Stimulated activated naive CD4-positive, alpha-beta T cell treated with Interleukin-2 at 50 U/mL for 16 hours (primary cell): ENCODE data around the gene COQ4.
"Not testable (repeated sequence)": the region's sequence is repeated elsewhere in the genome, so short reads cannot be mapped to it uniquely, and the experiment has no call there.

Experiments used
- DNase-seq: peaks from one replicate; lab custom pipeline; 2025; lab: John Stamatoyannopoulos, UW

The COQ4 gene

DNA sequence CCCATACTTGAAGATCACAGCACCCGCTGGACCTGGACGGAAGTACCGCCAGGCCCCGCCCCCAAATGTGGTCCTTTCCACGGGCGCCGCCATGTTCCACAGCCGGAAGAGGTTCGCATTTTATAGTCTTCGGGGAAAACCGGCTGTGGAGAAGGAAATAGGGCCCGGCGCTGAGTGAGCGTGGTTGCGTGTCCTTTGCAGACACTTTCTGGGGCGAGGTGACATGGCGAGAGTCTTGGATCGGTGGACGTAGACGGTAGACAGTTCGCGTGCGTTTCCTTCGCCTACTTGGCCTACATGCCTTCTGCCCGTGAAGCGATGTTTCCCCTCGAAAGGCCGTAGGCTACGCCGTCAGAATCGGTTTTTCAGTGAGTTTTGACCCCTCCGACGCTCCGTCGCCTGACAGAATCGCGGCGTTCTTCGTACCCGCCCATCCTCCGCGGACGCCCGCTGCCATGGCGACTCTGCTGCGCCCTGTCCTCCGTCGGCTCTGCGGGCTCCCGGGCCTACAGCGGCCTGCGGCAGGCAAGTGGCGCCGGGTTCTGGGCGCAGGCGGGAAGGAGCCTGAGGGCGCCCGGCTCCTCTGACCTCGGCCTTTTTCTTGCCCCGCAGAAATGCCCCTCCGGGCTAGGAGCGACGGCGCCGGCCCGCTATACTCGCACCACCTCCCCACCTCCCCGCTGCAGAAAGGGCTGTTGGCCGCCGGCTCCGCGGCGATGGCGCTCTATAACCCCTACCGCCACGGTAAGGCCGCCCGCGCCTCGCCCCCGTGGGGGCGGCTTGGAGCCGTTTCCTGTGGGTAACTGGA lies at the start of gene COQ4, which contains the start of gene TRUB2:
COQ4 (plus strand) TSS at position 436 of the 808 bp plus-strand sequence; CDS start at position 456, 20 bp downstream.
TRUB2 (minus strand) TSS at position 44 of the 808 bp plus-strand sequence; CDS start at position 5, 39 bp downstream.
- peak; percentile 93 for DNase-seq

DNA sequence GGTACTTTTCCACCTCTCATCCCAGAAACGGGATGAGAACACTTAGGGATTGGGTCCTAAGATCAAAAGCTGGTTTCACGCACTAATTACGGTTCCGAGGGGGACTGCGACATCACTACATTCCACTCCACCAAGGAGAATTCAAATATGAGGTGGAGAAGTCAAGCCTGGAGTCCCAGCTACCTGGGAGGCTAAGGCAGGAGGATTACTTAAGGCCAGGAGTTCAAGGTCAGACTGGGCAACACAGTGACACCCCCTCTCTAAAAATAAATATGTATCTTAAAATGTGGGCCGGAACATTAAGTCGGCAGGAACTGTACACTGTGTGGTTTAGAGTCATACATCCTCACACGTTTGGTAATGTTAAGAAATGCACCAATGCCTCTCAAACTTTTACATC lies 48.4 kb upstream of the COQ4 start:
- no peak for DNase-seq

DNA sequence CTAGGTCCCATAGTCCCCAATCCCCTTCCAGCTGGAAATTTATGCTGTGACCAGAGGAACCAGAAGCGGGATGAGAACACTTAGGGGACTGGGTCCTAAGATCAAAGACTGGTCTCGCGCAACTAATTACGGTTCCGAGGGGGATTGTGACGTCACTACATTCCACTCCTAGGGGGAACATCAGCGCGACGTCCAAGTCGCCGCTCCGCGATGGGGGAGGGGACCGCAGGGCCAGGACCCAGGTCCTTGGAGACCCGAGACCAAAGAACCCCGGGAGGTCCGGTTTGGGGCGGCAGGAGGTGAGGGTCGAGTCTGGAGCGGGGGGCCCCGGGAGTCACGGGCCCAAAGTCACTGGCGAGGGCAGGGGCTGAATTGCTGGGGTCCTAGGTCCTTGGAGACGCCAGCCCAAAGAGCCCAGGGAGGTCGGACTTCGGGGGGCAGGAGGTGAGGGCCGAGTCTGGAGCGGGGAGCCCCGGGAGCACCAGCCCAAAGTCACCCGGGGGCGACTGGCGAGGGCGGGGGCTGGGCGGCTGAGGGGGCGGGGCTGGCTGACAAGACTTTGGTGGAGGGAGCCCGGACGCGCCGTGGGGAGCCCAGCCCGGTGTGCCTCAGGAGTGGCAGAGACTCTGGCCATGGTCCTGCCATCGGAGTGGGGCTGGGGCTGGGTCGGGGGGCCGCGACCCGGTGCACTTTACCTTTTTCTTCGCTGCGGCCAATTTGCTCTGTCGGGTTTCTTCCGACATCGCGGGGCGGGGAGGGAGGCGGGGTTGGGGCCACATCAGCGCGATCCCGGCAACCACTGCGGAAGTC lies 47.2 kb upstream of the COQ4 start, which contains the start of gene GOLGA2:
GOLGA2 (minus strand) TSS at position 810 of the 810 bp plus-strand sequence; CDS start at position 779, 31 bp downstream.
- peak; percentile 88 for DNase-seq

DNA sequence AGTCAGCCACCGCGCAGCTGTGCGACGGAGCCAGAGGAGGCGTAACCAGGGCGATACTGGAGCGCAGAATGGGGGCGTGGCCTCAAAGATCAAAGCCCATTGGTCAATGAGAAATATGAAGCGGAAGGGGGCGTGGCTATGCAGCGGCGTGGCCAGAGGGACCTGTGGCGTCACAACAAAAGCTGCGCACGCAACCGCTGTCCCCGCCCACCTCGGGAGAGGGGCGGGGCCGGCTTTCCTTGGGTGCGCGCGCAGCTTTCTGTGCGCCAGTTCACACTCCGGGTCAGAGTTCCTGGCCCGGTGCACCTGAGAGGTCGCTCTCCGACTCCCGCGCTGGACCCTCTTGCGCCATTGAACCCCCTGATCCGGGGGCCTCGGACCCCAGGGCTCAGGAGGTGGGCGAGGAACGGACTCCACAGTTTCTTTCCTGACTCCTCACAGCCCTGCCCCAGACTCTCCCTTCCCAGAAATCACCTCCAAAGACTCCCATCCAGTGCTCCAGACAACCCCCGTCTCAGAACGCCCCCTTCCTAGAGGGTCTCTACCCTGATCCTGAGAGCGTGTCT lies 46.5 kb upstream of the COQ4 start, which contains the start of gene SWI5:
SWI5 (plus strand) TSS at position 269 of the 566 bp plus-strand sequence.
- DNase-seq = peak; percentile 100

DNA sequence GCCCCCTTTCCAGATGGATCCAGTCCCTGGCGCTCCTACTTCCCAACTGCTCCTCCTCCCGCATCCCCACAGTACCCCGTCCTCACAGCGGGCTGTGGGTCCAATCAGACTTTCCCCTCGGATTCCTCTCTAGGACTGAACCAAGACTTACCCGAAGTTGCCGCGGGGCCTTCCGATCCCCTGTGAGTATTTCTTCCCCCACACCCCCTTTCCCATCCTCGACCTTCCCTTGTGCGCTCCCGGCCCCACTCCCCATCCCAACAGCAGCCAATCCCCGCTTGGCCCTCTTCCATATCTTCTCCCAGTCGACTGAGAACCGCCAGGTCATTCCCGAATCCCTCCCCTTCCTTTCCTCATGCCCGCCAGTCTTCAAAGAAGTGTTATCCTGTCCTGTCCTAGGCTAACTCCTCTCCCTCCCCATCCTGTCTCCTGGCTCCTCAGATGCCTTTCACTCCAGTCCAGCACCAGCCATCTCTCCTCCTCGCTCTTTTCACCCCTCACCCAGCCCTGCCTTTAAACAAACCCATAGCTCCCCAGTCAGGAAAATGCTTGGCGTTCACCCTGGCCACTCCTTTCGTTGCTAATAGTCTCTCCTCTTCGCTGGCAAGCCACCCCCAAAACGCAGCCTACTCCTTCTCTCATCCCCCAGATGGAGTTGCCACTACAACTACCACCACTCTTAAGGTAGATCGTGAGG lies 45.9 kb upstream of the COQ4 start:
- no peak for DNase-seq

DNA sequence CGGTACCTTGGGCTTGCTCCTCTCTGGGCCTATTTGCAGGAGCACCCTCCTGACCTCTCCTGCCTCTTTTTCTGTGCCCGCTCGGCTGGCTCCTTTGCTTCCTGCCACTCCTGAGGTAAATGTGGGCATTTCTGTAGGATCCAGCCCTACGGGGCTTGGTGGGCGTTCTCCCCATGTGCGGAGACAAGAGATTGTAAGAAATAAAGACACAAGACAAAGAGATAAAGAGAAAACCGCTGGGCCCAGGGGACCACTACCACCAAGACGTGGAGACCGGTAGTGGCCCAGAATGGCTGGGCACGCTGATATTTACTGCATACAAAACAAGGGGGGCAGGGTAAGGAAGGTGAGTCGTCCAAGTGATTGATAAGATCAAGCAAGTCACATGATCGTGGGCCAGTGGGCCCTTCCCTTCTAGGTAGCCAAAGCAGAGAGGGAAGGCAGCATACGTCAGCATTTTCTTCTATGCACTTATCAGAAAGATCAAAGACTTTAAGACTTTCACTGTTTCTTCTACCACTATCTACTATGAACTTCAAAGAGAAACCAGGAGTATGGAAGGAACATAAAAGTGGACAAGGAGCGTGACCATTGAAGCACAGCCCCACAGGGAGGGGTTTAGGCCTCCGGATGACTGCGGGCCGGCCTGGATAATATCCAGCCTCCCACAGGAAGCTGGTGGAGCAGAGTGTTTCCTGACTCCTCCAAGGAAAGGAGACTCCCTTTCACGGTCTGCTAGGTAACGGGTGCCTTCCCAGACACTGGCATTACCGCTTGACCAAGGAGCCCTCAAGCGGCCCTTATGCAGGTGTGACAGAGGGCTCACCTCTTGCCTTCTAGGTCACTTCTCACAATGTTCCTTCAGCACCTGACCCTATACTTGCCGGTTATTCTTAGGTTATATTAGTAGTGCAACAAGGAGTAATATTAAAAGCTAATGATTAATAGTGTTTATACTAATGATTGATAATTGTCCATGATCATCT lies 43.3 kb upstream of the COQ4 start:
- DNase-seq = not testable (repeated sequence)

DNA sequence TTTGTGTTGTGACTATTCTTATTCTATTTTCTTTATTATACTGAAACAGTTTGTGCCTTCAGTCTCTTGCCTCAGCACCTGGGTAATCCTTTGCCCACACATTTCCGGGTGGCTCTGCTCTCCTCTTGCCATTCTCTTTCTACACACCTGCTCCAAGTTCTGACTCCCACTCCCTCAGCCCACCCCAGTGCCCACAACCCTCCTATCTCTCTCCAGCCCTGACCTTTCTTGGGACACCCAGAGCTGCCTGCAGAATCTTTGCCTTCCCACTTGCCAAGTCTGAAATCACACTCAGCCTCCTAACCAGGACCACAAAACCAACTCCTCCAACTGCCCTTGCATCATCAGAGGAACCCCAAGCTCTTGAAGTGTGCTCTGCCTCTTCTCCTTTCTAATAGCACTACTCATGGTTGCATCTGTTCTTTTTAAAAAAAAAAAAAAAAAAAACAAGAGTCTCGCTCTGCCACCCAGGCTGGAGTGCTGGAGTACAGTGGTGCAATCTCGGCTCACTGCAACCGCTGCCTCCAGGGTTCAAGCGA lies 42.5 kb upstream of the COQ4 start:
- DNase-seq = no peak

DNA sequence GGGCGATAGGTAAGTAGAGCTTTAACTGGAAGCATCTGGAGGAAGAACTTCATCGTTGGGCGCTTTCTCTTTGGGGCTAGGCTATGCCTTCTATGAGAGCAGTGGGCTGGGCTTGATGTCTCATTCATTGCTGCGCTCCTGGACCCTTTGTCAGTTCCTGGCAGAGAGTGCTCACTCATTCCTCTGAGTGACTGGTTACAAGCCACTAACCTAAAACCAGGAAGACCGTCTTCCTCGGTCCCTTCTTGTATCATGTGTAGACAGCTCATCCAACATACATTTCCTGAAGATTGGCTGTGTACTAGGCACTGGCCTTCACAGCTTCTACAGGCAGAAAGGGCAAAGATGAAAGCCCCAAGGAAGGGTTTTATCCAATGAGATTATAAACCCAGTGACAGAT lies 40.1 kb upstream of the COQ4 start:
- no peak for DNase-seq

DNA sequence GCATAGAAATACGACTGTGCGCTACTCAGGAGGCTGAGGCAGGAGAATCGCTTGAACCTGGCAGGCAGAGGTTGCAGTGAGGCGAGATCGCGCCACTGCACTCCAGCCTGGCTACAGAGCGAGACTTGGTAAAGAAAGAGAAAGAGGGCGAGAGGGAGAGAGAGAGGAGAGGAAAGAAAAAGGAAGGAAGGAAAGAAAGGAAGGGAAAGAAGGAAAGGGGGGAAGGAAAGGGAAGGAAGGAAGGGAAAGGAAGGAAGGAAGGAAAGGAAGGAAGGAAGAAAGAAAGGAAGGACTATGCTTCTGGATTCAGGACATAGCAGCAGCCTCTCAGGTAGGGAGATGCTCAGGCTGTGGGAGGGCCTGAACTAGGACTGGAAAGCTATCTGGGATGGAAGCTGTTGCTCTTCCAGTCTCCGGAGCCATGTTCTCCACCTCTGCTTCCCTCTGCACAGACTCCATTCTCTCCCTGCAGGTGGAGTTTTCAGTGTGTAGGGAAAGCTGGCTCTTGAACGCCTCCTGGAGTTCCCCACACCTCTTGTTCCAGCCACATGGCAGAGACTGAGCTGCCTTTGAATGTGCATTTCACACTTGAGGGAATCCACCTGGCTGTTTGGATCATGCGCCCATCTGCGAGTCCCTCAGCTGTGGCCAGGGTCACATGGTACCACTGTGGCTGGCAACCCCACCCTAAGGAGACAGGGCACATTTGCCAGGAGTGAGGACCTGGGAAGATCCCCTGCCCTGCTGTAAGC lies 37.4 kb upstream of the COQ4 start:
- DNase-seq = no peak

DNA sequence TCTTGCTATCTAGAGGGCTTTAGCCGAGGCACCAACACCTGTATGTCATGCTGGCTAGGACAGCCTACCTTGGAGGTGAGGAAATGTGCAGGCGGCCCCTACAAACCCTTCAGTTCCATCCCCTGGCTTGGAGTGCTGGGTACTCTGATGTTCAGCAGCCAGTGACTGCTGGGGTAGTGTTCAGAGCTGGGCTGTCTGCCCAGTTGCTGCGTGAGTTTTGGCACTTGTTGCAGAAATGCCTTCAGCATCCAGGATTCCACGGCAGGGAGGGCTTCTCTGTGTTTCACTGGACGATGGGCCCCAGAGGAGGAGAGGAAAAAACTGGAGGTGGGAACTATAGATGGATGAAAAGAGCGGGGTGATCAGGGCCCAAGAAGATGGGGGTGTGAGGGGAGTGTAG lies 36.2 kb upstream of the COQ4 start:
- no peak for DNase-seq

DNA sequence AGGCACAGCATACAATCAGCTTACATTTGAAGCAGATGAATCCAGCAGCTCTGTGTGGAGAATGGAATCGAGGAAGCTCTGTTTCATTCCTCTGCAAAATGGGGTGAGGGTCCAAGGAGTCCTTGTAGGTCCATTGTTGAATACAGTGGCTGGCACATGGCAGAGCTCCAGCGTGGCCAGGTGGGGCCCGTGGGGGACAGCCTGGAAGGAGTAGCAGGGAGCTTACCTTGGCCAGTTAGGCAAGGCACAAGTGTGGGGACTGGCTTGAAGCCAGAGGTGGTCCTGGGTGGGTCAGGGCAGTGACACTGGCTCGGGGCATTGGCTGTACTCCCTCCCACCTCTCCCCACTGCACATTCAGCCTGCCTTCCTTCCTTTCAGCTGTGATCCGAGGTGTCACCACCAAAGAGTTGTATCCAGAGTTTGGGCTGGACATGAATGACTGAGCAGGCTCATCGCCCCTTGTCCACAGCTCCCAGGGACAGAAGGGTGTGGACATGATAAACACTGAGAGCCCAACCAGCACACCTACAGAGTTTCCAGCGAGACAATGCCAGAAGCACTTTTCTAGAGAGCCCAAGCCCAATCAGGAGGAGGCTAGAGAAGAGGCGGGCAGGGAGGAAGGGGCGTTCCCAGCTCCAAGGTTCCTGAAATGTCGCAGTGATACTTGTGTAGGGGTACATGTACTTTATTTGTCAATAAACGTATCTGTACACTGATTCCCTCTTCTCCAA lies 34.2 kb upstream of the COQ4 start:
- no peak for DNase-seq

DNA sequence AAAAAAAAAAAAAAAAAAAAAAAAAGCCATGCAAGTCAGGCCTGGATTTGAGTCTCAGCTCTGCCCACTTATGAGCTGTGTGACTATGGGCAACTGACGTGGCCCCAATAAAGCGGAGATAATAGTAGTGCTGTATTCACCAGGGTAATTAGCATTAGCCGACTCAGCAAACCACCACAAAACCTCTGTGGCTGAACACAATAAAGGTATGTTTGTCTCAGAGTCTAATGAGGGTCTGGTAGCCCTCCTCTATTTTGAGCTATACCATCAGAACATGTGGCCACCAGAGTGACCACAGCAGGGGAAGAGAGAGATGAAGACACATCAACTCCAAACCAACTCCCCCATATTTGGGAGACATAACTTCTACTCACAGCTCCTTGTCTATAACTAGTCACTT lies 30.6 kb upstream of the COQ4 start:
- no peak for DNase-seq

DNA sequence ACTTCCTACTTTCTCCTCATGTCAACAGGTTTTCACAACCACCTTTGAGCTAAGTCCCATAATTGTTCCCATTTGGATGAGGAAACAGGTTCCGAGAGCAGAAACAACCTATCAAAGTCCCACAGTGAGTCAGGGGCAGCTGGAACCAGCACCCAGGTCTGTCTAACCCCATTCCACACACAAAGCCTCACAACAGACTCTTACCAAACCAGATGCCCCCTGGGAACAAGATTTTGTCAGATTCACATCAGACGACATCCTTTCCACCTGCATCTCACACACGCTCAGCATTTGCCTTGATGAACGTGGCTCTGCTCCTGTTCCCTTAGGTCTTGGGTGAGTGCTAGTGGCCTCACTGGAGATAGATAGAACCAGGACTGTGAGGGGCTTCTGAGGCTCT lies 29.5 kb upstream of the COQ4 start:
- no peak for DNase-seq

DNA sequence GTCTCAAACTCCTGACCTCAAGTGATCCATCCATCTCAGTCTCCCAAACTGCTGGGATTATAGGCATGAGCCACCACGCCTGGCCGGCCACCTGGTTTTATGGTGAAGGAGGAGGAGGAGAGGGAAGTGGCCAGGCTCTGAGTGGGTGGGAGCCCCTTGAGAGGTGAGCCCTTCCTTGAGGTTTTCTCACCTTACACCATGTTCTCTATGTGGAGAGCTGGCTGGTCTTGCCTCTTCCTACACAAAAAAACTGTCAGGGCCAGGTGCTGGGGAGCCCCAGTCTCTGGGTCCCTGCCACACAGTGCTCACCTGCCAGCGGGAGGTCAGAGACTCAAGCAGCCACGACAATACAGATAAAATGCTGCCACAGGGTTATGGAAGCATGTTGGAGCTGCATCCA lies 28.5 kb upstream of the COQ4 start:
- no peak for DNase-seq

DNA sequence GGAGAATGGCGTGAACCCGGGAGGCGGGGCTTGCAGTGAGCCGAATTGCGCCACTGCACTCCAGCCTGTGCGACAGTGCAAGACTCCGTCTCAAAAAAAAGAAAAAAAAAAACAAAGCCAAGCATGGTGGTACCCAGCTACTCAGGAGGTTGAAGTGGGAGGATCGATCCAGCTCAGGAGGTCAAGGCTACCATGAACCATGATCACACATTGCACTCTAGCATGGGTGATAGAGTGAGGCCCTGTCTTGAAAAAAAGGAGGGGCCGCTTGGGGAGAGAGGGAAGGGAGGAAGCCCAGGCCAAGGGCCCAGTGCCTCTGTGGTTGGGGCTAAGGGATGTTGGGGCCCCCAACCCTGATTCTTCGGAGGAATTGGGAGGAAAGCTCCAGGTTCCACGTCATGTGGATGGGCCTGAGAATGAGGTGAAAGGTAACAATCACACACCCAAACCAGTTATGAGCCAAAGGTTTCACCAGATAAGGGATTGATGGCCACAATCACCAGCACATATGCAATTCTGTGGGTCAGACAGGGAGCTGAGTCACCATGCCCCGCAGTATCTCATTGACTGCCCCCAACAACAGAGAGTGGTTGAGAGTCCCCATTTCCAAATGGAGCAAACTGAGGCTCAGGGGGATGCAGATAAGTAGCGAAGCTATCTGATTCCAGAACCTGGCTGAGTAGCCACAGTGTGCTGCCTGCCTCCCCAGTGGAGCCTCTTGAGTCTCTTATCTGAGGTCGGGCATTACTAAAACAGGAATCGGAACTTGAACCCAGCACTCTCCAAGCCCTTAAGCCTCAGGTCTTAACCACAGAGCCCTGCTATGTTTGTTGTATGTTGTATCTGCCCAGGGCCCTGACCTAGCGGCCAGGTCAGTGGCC lies 26.1 kb upstream of the COQ4 start:
- DNase-seq = no peak

DNA sequence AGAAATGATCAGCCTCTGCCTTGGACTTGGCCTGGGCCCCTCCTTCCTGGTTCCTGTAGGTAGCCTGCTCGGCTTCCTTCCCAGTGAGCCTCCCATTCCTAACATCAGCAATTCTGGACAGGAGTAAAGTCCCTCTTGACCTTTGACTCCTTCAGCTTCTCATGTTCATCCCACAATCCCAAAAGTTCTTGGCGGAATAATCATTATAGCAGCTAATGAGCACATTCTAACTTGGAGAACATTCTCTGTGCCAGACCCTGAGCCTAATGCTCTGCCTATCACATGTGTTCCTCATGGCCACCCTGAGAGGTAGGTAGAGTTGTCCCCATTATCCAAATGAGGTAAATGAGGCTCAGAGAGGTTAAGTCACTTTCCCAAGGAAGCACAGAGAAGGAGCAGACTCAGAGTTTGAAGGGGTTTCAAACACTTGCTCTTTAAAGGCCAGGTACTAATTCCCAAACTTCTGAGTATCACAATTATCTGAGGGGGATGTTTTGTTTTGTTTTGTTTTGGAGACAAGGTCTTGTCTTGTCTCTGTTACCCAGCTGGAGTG lies 25.3 kb upstream of the COQ4 start:
- no peak for DNase-seq
